ENCODE data around the gene SERPINB13. TPM values are rescaled to one million over a fixed set of nuclear protein-coding genes. Genes with fewer than 3 reads are reported as not detected.

SERPINB13 gene
- total RNA-seq, 2 donors from 2014 or later, result not detected

DNA sequence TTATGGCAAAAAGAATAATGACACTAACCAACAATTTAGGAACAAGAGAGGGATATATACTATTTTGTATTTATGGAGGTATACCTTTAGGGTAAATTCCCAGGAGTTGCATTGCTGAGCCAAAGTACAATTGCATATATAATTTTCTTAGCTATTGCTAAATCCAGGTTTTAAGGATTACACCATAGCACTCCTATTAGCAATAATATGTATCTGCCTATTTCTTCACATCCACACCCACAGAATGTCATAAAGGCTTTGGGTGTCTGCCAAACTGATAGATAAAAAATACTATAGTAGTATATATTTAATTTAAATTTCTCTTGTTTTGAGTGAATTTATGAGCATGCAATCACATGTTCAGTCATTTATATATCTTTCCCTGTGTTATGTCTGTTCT, 11.5 kb upstream of the SERPINB13 start:
- Histone ChIP-seq H3K4me1 (no peaks in the 10 kb centered on the region), H3K36me3 (no peaks in the 10 kb centered on the region), H3K27ac (no peak overlapping the region), H3K9me3 (no peaks in the 10 kb centered on the region), H3K4me3 (no peak overlapping the region), H3K27me3 (no peaks in the 10 kb centered on the region), H3K9ac (ENCODE audit: low read depth in 2 of 2, low read length in 2 of 2) (no peak overlapping the region)
- DNase-seq, result no peak
- intact Hi-C loops (cut with DNase I), result loop anchor here (5.0 kb wide), 1 partner anchor 58 kb away; no protein-coding TSS in a partner anchor
- TF ChIP-seq, protein P1, sequence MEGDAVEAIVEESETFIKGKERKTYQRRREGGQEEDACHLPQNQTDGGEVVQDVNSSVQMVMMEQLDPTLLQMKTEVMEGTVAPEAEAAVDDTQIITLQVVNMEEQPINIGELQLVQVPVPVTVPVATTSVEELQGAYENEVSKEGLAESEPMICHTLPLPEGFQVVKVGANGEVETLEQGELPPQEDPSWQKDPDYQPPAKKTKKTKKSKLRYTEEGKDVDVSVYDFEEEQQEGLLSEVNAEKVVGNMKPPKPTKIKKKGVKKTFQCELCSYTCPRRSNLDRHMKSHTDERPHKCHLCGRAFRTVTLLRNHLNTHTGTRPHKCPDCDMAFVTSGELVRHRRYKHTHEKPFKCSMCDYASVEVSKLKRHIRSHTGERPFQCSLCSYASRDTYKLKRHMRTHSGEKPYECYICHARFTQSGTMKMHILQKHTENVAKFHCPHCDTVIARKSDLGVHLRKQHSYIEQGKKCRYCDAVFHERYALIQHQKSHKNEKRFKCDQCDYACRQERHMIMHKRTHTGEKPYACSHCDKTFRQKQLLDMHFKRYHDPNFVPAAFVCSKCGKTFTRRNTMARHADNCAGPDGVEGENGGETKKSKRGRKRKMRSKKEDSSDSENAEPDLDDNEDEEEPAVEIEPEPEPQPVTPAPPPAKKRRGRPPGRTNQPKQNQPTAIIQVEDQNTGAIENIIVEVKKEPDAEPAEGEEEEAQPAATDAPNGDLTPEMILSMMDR (IDR thresholded peaks at IDR 0.05), result no peak

DNA sequence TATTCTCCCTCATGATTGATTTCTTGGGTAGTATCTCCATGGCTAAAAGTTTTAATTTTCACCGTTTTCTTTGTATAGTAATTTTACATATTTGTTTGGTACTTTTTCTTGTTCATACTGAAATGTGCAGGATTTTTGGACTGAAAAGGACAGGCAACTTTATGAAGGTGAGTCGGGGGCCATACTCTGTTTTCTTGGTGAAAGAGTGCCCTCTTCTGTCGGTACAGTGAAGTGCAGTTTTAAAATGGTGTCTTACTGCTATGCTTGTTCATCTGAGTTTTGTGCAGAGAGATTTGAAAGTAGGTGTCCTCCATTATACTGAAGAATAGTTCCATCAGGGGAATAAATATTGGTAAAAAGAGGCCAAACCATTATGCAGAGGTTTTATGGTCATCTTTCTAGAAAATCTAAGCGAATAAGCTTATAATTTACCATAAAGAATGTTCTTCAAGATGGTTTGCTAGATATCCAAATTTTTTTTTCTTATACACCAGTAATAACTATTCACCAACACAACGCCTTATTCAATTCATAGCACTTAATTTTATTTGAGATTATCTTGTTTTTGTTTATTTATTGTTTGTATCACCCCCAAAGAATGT, 8.7 kb upstream of the SERPINB13 start:
- intact Hi-C loops (cut with DNase I), result loop anchor here (5.0 kb wide), 1 partner anchor 61 kb away; no protein-coding TSS in a partner anchor
- Histone ChIP-seq H3K27ac (no peak overlapping the region), H3K9me3 (no peaks in the 10 kb centered on the region), H3K4me3 (no peak overlapping the region), H3K36me3 (no peaks in the 10 kb centered on the region), H3K4me1 (no peaks in the 10 kb centered on the region), H3K9ac (ENCODE audit: low read depth in 2 of 2, low read length in 2 of 2) (no peak overlapping the region), H3K27me3 (no peaks in the 10 kb centered on the region)
- TF ChIP-seq, protein P1 (IDR thresholded peaks at IDR 0.05), result peak; percentile 60
- DNase-seq, result peak; percentile 28

DNA sequence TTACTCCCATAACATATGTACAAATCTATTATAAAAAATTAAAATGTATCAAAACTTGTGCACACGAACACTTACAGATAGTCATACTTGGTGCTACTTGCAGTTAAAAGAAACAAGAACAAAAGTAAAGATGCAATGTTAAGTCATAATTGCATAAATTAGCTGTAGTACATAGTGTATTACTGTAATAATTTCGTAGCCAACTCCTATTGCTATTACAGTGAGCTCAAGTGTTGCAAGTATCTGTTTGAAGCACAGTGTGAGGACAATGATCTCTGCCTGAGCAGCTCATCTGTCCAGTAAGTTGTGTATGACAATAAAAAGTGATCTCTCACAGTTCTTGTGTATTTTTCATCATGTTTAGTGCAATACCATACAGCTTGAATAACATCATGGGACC, 7.5 kb upstream of the SERPINB13 start:
- H3K4me3 ChIP-seq, result no peak overlapping the region
- no peak for DNase-seq
- intact Hi-C loops (cut with DNase I), result loop anchor here (5.0 kb wide), 1 partner anchor 62 kb away; no protein-coding TSS in a partner anchor
- H3K27ac ChIP-seq, result no peak overlapping the region
- no peaks in the 10 kb centered on the region for H3K36me3 ChIP-seq
- no peak overlapping the region for H3K9ac ChIP-seq (ENCODE audit: low read depth in 2 of 2, low read length in 2 of 2)
- no peaks in the 10 kb centered on the region for H3K4me1 ChIP-seq
- no peaks in the 10 kb centered on the region for H3K9me3 ChIP-seq
- TF ChIP-seq, protein P1 (IDR thresholded peaks at IDR 0.05), result no peak
- H3K27me3 ChIP-seq, result no peaks in the 10 kb centered on the region

DNA sequence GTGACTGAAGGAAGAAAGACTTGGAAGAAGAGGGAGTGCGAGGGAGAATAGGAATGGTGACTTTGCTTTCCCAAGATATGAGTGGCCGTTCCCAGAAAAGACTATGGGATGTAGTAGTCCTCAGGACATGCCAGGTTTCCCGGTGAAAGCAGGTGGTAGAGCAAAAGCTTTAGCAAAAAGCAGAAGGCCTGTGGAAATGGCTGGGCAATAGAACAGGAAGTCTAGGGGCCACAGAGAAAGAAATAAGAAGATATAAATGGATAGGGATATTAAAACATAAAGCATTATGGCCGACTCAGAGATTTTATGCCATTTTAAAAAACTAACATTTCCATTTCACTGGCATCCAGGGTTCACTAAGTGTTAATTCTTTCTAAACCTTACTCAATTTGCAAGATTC, 1.2 kb upstream of the SERPINB13 start:
- Histone ChIP-seq H3K9ac (ENCODE audit: low read depth in 2 of 2, low read length in 2 of 2) (no peak overlapping the region), H3K4me1 (no peaks in the 10 kb centered on the region), H3K9me3 (no peaks in the 10 kb centered on the region), H3K4me3 (no peak overlapping the region), H3K27ac (no peak overlapping the region), H3K36me3 (no peaks in the 10 kb centered on the region), H3K27me3 (no peaks in the 10 kb centered on the region)
- TF ChIP-seq, protein P1 (IDR thresholded peaks at IDR 0.05), result no peak
- no peak for DNase-seq
- intact Hi-C loops (cut with DNase I), result no loop called here

DNA sequence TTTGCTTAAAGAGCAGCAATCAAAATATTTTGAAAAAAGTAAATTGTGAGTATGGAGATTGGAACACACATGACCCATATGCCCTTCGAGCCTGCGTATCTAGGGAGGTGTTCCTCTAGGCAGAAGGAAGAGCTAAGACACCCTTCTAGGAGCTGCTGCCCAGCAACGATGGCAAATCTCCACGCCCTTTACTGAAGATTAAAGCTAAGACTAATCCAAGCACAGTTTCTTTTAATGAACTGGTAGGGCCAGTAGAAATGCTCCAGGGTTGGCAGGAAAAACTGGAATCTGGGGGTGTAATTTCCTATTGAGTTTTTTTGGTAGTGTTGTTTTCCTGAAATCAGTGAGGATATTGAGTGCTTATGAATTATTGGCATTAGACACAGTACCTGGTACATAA, 712 bp upstream of the SERPINB13 start:
- Histone ChIP-seq H3K36me3 (no peaks in the 10 kb centered on the region), H3K9me3 (no peaks in the 10 kb centered on the region), H3K4me3 (no peak overlapping the region), H3K9ac (ENCODE audit: low read depth in 2 of 2, low read length in 2 of 2) (no peak overlapping the region), H3K27me3 (no peaks in the 10 kb centered on the region), H3K27ac (no peak overlapping the region), H3K4me1 (no peaks in the 10 kb centered on the region)
- DNase-seq, result no peak
- TF ChIP-seq, protein P1 (IDR thresholded peaks at IDR 0.05), result no peak
- intact Hi-C loops (cut with DNase I), result no loop called here
